GM12878 (cell line): ENCODE data around the gene ENDOG. TPM values are rescaled to one million over a fixed set of nuclear protein-coding genes. Genes with fewer than 3 reads are reported as not detected.

Experiments
- ATAC-seq: fragments of 200-7000 bp; cut with Tn5 transposase; 3 replicates; pipeline ENCODE4 v1.9.1; 2020; ENCODE audit warnings: mild to moderate bottlenecking, moderate library complexity
- BruUV-seq: library from RNA; stranded (reverse); fragments of 400-500 nt; replicated peaks from 2 replicates; lab custom pipeline; 2021; lab: Mats Ljungman, UMichigan
- CTCF ChIA-PET: fragments of 300-600 bp; sonication (Branson Sonifier 250); formaldehyde crosslinking; extraction: SDS; loops from one replicate; lab custom pipeline; 2021; ENCODE audit warnings: inconsistent platforms; lab: Yijun Ruan, JAX
- POLR2A ChIA-PET: fragments of 350-600 bp; formaldehyde crosslinking; extraction: SDS; loops from one replicate; lab custom pipeline; 2021; ENCODE audit warnings: inconsistent platforms; lab: Charles Lee
- RAD21 ChIA-PET: fragments of 300-600 bp; sonication (Branson Sonifier 250); formaldehyde crosslinking; loops from one replicate; lab custom pipeline; 2023; ENCODE audit warnings: antibody characterized with exemption; ENCODE audit not compliant: unreplicated experiment; lab: Charles Lee
- SMC1A ChIA-PET: fragments of 300-600 bp; sonication (Branson Sonifier 250); formaldehyde crosslinking; loops from one replicate; lab custom pipeline; 2023; ENCODE audit not compliant: unreplicated experiment, uncharacterized antibody; lab: Charles Lee
- DNase-seq: peaks from one replicate; pipeline ENCODE4 v3.0.0-alpha.2; 2011; ENCODE audit warnings: low read depth, low spot score
- FAIRE-seq: peaks from 3 replicates; lab custom pipeline; 2011; peaks lifted over from hg19 to GRCh38; lab: Jason Lieb, UNC
- H2AFZ ChIP-seq: 2 replicates; pipeline ENCODE4 v1.6.0; 2011; ENCODE audit warnings: low read depth, low read length, control low read depth; ENCODE audit not compliant: control insufficient read depth
- H3K27ac ChIP-seq: 2 replicates; pipeline ENCODE4 v1.5.1; 2011; ENCODE audit warnings: control low read depth; ENCODE audit not compliant: control insufficient read depth, insufficient read depth
- H3K27me3 ChIP-seq, 2 experiments: replicated peaks in 1 of 2; 2 replicates each; pipeline versions ENCODE4 v1.6.0 to v1.6.1; 2011; ENCODE audit warnings: low read length in 1 of 2; ENCODE audit not compliant: control insufficient read depth in 2 of 2, insufficient read depth in 2 of 2
- H3K36me3 ChIP-seq, 2 experiments: 2 replicates each; pipeline ENCODE4 v1.5.1; 2011; ENCODE audit warnings: low read length in 1 of 2; ENCODE audit not compliant: control insufficient read depth in 2 of 2, insufficient read depth in 2 of 2
- H3K4me1 ChIP-seq: 2 replicates; pipeline ENCODE4 v1.6.1; 2011; ENCODE audit warnings: mild to moderate bottlenecking, low read length, moderate library complexity, mixed read lengths; ENCODE audit not compliant: control insufficient read depth, insufficient read depth
- H3K4me2 ChIP-seq: 2 replicates; pipeline ENCODE4 v1.6.0; 2011; ENCODE audit warnings: control low read depth; ENCODE audit not compliant: control insufficient read depth, insufficient read depth
- H3K4me3 ChIP-seq: fragments of 200-600 bp; sonication (generic); 2 replicates; pipeline ENCODE4 v1.5.1; 2016
- H3K79me2 ChIP-seq: 2 replicates; pipeline ENCODE4 v1.6.0; 2011; ENCODE audit warnings: low read length; ENCODE audit not compliant: control insufficient read depth, insufficient read depth
- H3K9ac ChIP-seq: 2 replicates; pipeline ENCODE4 v1.8.0; 2011; ENCODE audit warnings: low read length, control low read depth, mixed read lengths; ENCODE audit not compliant: control insufficient read depth, insufficient read depth
- H3K9me3 ChIP-seq: replicated peaks from 3 replicates; pipeline ENCODE4 v1.5.1; 2011; ENCODE audit warnings: mild to moderate bottlenecking, low read length; ENCODE audit not compliant: control insufficient read depth, insufficient read depth
- H4K20me1 ChIP-seq: 2 replicates; pipeline ENCODE4 v1.6.0; 2011; ENCODE audit not compliant: control insufficient read depth, insufficient read depth
- CTCF ChIP-seq, 3 experiments: IDR thresholded peaks in 2 of 3; conservative IDR thresholded peaks in 1 of 3; 2 replicates each; pipeline ENCODE4 v1.5.1; 2011; ENCODE audit warnings: low read depth in 3 of 3, low read length in 3 of 3, mild to moderate bottlenecking in 3 of 3, control low read depth in 2 of 3, moderate library complexity in 2 of 3, inconsistent platforms in 1 of 3, mixed read lengths in 1 of 3; ENCODE audit not compliant: control insufficient read depth in 2 of 3, insufficient read depth in 1 of 3; ENCODE audit errors: extremely low read depth in 1 of 3
- KAT2A ChIP-seq: conservative IDR thresholded peaks from 2 replicates; pipeline ENCODE4 v1.6.1; 2011; ENCODE audit warnings: low read depth, low read length; ENCODE audit not compliant: control insufficient read depth
- RCOR1 ChIP-seq: conservative IDR thresholded peaks from 2 replicates; pipeline ENCODE4 v1.6.1; 2012; ENCODE audit warnings: low read depth, low read length, improper control_type of control experiment
- RFX5 ChIP-seq: IDR thresholded peaks from 2 replicates; pipeline ENCODE4 v1.6.1; 2011; ENCODE audit warnings: low read depth, low read length, improper control_type of control experiment
- WGBS: methylation state at CpG from one replicate; pipeline ENCODE4 v1.1.6; 2016; ENCODE audit warnings: low lambda C conversion rate; ENCODE audit not compliant: insufficient replicate concordance, insufficient coverage; ENCODE audit errors: missing lambda C conversion rate; 5-methylcytosine and 5-hydroxymethylcytosine counted together
- in situ Hi-C: fragments of 300-500 bp; cut with MboI; formaldehyde crosslinking; loops from 9 replicates; pipeline ENCODE4 v1.14.3; 2018; ENCODE audit warnings: mixed read lengths
- intact Hi-C: fragments of 100-400 bp; cut with micrococcal nuclease; formaldehyde crosslinking; loops from one replicate; pipeline ENCODE4 v1.14.2; 2022; ENCODE audit not compliant: unreplicated experiment
- polyA plus RNA-seq, 11 experiments: library from polyadenylated mRNA; depleted of rRNA in 4 of 11; unstranded in 6 of 11; stranded (reverse) in 5 of 11; fragments of >200 nt; fragmentation: Nextera tagmentation in 4 of 11; fragmentation: Illumina TruSeq in 1 of 11; extraction: Ambion mirVana in 4 of 11; extraction: Trizol in 1 of 11; gene quantifications; 1 replicate in 1 of 11; 2 replicates in 10 of 11; pipeline versions ENCODE4 v1.2.1 to v1.2.3, GENCODE V29; 2011 to 2016; ENCODE audit warnings: inconsistent platforms in 2 of 11, missing spikeins in 2 of 11, low read depth in 1 of 11
- total RNA-seq, 4 experiments: library from RNA; depleted of rRNA in 3 of 4; stranded (reverse); fragments of >200 nt in 3 of 4; fragmentation: Illumina TruSeq in 1 of 4; extraction: Trizol in 1 of 4; gene quantifications; 2 replicates each; pipeline versions ENCODE4 v1.2.1 to v1.2.3, GENCODE V29; 2013 to 2021

The ENDOG gene
- total and polyA plus RNA-seq, 10 of the 15 experiments (the other 5 are each of a cell fraction or from before 2014, with no cell fraction given), result 0.84 to 29.2 (median 9.0) TPM

- DNase-seq (no peak), ATAC-seq (no peak), FAIRE-seq (no peak)
- SMC1A ChIA-PET, result no interaction called here
- Histone ChIP-seq H2AFZ (no peak overlapping the region), H3K4me1 (no peaks in the 10 kb centered on the region), H3K27me3 (no peaks in the 10 kb centered on the region), H3K79me2 (no peaks in the 10 kb centered on the region), H3K4me2 (no peak overlapping the region), H3K9ac (no peak overlapping the region), H3K4me3 (no peak overlapping the region), H3K9me3 (no peaks in the 10 kb centered on the region), H3K36me3 (peaks cover 10 to 17% of the 10 kb centered on the region in 2 experiments; a peak in 3 of 4 replicates), H4K20me1 (no peaks in the 10 kb centered on the region), H3K27ac (no peak overlapping the region)
- RAD21 ChIA-PET, result no interaction called here
- intact Hi-C loops (no loop called here), in situ Hi-C loops (no loop called here)
- CTCF ChIA-PET, result interaction anchor here (0.5 to 1.2 kb wide), 2 partner anchors 9 to 433 kb away, joined by 4 to 5 read pairs; partner anchors contain the start of gene ENDOG
- no peak for TF ChIP-seq KAT2A
- no peak for TF ChIP-seq RCOR1
- POLR2A ChIA-PET, result interaction anchor here (0.6 kb wide), 1 partner anchor 9 kb away, joined by 5 read pairs; the partner anchor contains the start of gene ENDOG
- 96% methylated on average over 12 of the region's 12 CpGs for WGBS
- no TSS peak for BruUV-seq
These were observed 9.2 kb upstream of the ENDOG start for GRCh38 chr9:128809036-128809599.

GRCh38 chr9:128809831-128810230 lies 8.5 kb upstream of the ENDOG start:
- POLR2A ChIA-PET, result no interaction called here
- TSS peak; percentile 59 for BruUV-seq
- CTCF ChIA-PET, result interaction anchor here (0.6 to 1.0 kb wide), 3 partner anchors 8 to 346 kb away, joined by 3 to 5 read pairs (median 3); partner anchors contain the start of genes ENDOG and PKN3

More at GRCh38 chr9:128809831-128810230, 8.5 kb upstream of the ENDOG start:
- Histone ChIP-seq H3K27me3 (no peaks in the 10 kb centered on the region), H3K9ac (no peak overlapping the region), H3K9me3 (no peaks in the 10 kb centered on the region), H3K36me3 (peaks cover 10 to 16% of the 10 kb centered on the region in 2 experiments; a peak in 3 of 4 replicates), H4K20me1 (no peaks in the 10 kb centered on the region), H3K4me1 (no peaks in the 10 kb centered on the region), H3K27ac (no peak overlapping the region), H3K79me2 (no peaks in the 10 kb centered on the region), H3K4me2 (no peak overlapping the region), H2AFZ (no peak overlapping the region), H3K4me3 (no peak overlapping the region)
- in situ Hi-C loops, result no loop called here
- 97% methylated on average over 2 of the region's 2 CpGs for WGBS
- ChIA-PET RAD21 (interaction anchor here (0.6 kb wide), 2 partner anchors 9 to 523 kb away, joined by 3 read pairs; partner anchors contain the start of gene ENDOG), SMC1A (no interaction called here)
- FAIRE-seq (no peak), DNase-seq (no peak), ATAC-seq (no peak)
- intact Hi-C loops, result loop anchor here (10.0 kb wide), 1 partner anchor 165 kb away; no protein-coding TSS in a partner anchor
- TF ChIP-seq CTCF (IDR thresholded peaks at IDR 0.05 in 2 of 3, conservative IDR thresholded peaks at IDR 0.05 in 1 of 3; ENCODE audit: control insufficient read depth in 2 of 3, extremely low read depth in 1 of 3, insufficient read depth in 1 of 3, low read depth in 3 of 3, low read length in 3 of 3) (0 out of 6 replicates have a peak, but pooled peaks of 1 of the 3 experiments have one; percentile 6), RFX5 (no peak)
